GM19099 (cell line): ENCODE results near the gene FFAR3.

ENCODE experiments used
- POLR2A ChIP-seq: IDR thresholded peaks from 3 replicates; pipeline ENCODE4 v1.6.1; 2011; ENCODE audit warnings: low read depth; ENCODE audit not compliant: insufficient read length; ENCODE audit errors: extremely low read depth

FFAR3 gene

GRCh38 chr19:35397064-35397463 lies 38.8 kb downstream of the FFAR3 start:
- TF ChIP-seq POLR2A, result no peak

GRCh38 chr19:35398570-35398969 lies 40.3 kb downstream of the FFAR3 start:
- no peak for TF ChIP-seq POLR2A

DNA sequence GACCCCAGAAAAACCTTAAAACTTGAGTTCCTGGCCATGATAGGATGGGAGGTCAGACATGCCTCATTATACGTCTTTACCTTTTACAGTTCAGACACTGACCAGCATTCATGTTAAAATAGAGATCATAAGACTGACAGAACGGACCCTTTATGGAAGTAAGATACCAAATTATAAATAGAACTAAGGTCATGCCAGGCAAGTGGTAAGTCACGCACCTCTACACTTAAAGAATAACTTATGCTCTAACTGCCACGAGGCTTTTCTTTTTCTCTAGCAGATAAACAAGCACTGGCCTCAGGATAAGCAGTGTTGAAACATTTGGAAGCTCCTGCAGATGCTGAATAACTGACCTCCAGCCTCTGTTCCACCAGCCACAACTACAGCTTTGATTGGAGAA lies 41.0 kb downstream of the FFAR3 start:
- TF ChIP-seq POLR2A, result no peak

GRCh38 chr19:35399948-35400772 lies 41.9 kb downstream of the FFAR3 start:
- TF ChIP-seq POLR2A, result no peak

- TF ChIP-seq POLR2A, result no peak
Observed at GRCh38 chr19:35400773-35401100, 42.5 kb downstream of the FFAR3 start.

- TF ChIP-seq POLR2A, result no peak
Observed at GRCh38 chr19:35403116-35403760, 45.0 kb downstream of the FFAR3 start.

GRCh38 chr19:35404879-35405622 lies 46.8 kb downstream of the FFAR3 start:
- TF ChIP-seq POLR2A, result no peak

- TF ChIP-seq POLR2A, result no peak
Observed at GRCh38 chr19:35407619-35408018, 49.4 kb downstream of the FFAR3 start.

DNA sequence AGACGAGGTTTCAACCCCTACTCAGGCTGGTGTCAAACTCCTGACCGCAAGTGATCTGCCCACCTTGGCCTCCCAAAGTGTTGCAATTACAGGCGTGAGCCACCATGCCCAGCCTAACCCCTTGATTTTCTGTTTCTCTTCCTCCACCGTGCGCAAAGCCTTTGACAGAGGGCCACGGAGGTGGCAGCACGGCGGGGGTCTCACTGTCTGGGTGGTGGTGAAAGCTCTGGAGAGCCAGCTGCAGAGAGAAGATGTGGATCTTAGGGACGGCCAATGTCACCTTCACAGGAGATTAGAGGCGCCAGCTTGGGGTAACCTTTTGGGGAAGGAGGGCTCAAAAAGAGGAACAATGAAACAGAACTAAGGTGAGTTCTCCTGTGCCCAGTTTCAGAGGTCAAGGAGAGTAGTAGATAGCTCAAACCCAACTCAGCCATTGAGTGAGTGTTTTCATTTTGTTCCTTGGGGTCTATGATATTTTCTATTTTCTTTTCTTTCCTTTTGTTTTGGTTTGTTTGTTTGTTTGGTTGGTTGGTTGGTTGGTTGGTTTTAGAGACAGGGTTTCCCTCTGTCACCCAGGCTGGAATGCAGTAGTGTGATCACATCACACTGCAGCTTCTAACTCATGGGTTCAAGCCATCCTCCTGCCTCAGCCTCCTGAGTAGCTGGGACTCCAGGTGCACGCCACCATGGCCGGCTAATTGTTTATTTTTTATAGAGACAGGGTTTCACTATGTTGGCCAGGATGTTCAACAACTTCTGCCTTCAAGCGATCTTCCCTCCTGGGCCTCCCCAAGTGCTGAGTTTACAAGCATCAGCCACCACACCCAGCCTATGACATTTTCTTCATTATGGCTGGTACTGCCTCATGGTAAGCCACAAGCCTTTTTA lies 50.3 kb downstream of the FFAR3 start:
- no peak for TF ChIP-seq POLR2A

GRCh38 chr19:35409191-35409590 lies 50.9 kb downstream of the FFAR3 start:
- no peak for TF ChIP-seq POLR2A
